HG03280 (cell line): ENCODE data around the gene PPM1N.

Experiments
- ATAC-seq: cut with Tn5 transposase; IDR thresholded peaks from one replicate; pipeline ENCODE4 v1.9.1; 2021; ENCODE audit warnings: mild to moderate bottlenecking, moderate library complexity; ENCODE audit not compliant: unreplicated experiment

Gene PPM1N

DNA sequence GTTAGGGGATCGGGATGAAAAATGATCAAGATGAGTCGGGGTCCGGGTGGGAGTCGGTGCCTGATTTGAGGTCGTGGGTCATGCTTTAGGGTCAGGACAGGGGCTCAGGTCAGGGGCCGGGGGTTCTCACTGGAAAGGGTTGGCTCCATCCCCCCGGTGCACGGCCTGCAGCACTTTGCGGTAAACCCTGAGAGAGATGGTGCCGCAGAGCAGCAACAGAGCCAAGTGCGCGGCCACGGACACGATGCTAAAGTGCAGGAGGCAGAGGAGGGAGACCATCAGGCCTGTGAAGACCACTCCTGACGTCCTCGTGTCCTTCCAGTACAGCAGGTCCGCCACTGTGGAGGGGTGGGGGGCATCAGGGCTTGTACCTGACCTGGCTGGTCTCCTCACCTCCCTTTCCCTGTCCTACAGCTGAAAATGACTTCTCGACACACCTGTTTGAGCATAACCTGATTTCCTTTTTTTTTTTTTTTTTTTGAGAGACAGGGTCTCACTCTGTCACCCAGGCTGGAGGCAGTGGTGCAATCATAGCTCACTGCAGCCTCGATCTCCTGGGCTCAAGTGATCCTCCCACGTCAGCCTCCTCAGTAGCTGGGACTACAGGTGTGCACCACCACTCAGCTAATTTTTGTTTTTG lies 8.9 kb upstream of the PPM1N start:
- ATAC-seq = no peak

DNA sequence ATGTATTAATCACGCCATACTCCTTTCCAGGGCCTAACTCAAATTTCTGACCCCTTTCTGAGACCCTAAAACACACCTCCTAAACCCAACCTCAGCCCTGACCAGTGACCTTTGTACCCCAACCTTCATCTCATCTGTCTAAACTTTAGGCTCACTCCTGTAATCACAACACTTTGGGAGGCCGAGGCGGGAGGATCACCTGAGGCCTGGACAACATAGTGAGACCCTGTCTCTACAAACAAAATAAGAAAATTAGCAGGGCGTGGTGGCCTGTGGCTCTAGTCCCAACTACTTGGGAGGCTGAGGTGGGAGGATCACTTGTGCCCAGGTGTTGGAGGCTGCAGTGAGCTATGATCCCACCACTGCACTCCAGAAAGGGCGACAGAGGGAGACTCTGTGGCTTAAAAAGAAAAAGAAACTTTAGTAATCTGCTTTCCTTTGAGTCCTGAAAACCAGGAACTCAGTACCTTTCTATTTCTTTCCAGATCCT lies 6.1 kb upstream of the PPM1N start:
- ATAC-seq = no peak

DNA sequence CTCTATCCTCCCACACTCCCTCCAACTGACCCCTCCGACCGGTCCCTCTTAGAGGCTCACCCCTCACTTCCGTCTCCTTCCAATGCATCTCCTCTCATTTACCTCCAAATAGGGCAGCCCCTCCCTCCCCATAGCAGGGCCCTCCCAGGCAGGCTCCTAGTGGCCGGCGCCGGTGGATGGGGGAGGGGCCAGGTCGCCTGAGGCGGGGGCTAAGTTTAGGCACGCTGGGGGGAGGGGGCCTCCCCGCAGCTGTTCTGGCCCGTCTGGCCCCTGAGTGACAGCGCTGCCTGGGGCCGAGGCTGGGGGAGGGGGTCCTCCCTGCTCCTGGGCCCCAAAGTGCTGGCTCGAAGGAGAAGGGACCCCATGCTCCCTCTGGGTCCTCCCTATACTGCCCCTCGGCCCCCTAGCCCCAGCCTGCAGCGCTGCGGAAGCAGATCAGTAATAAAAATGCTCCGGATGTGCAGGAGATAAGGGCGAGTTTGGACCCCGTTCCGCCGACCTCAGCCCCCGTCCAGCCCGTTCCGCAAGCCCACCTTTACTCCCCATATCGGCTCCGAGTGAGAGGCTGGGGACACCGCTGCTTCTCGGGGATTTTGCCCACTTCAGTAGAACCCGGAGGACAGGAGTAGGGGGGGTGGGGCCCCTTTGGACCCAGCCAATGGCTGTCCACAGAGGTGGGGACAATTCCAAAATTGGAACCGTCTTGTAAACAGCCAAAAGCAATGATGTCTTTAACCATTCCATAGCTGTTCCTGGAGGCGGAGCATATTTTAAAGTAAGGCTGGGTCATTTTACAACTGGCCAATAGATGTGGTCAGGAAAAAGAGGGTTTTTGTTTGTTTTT lies 5.4 kb upstream of the PPM1N start:
- no peak for ATAC-seq

DNA sequence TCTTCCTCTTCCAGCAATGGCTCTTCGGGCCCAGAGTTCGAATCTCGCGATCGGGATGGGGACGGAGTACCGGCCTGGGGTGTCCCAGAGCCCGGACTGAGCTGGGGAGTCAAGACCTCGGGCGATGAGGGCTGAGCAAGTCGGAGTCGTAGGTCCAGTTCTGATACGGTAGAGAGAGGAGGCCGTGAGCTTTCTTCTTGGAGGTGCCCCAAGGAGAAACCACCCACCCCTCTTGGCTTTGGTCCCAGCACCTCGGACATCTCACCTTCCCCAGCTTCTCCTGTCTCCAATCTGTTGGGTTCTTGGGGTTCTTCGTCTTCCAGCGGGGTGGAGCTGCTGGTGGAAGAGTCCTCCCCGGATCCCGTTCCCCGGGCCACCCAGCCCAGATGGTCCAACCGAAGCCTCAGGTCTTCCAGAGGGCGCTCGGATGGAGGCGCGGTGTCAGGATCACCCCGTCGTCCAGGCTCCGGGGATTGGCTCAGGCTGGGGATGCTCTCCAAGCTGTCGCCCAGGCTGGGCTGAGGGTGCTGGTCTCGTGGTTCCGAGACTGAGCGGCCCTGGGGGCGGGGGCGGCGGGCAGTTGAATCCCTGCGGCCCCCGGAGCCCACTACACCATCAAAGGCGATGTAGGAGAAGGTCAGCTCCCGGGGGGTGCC lies 3.9 kb upstream of the PPM1N start:
- ATAC-seq = no peak

DNA sequence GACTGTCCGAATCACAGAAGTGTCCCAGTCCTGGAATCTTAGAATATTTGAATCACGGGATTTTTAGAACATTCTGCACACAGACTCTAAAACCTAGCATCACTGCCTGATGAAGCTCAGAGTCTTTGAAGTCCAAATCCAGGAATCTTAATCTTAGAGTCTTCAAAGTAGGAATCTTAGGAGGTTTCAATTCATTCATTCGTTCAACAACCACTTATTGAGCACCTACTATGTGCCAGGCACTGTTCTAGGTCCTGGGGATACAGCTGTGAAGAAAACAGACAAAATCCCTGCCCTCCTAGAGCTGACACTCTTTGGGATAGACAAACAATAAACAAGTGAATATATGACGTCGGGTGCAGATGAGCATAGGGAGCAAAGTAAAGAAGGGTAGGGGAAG lies 3.1 kb upstream of the PPM1N start:
- ATAC-seq = no peak

DNA sequence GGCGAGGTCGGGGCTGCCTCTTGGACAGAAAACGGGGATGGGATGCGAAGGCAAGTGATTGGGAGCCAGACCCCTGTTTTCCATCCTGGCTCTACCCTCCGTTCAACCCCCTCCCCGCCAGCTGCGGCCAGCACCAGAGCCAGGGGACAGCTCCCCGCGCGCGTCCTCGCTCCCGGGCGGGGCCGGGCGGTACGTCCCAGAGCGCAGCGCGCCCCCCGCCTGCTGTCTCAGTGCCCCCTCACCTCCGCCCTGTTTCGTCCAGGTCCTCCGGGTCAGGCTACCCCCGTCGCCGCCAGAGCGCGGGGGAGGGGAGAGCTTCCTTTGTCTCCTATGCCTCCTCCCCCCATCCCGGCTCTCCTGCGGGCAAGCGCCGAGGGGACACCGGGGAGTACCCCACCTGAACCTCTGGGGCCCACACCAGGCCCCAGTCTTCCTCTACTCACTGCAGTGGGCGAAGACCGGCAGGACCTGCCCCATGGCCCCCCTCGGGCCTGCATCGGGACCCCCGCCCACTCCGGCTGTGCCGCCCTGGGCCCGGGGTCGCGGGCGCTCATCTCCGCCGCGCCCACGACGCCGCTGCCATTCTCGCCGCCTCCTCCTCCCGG lies 1.8 kb upstream of the PPM1N start:
- ATAC-seq = peak; percentile 7

DNA sequence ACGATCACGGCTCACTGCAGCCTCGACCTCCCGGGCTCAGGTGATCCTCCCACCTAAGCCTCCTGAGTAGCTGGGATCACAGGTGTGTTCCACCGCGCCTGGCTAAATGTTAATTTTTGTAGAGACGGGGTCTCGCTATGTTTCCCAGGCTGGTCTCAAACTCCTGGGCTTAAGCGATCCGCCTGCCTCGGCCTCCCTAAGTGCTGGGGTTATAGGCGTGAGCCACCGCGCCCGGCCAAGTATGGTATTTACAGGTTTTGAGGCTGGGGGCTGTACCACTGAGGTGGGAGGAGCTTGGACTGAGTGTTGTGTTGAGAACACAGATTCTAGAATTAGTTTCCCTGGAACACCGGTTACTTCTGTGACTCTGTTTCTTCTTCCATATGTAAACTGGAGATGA lies 452 bp upstream of the PPM1N start:
- no peak for ATAC-seq

DNA sequence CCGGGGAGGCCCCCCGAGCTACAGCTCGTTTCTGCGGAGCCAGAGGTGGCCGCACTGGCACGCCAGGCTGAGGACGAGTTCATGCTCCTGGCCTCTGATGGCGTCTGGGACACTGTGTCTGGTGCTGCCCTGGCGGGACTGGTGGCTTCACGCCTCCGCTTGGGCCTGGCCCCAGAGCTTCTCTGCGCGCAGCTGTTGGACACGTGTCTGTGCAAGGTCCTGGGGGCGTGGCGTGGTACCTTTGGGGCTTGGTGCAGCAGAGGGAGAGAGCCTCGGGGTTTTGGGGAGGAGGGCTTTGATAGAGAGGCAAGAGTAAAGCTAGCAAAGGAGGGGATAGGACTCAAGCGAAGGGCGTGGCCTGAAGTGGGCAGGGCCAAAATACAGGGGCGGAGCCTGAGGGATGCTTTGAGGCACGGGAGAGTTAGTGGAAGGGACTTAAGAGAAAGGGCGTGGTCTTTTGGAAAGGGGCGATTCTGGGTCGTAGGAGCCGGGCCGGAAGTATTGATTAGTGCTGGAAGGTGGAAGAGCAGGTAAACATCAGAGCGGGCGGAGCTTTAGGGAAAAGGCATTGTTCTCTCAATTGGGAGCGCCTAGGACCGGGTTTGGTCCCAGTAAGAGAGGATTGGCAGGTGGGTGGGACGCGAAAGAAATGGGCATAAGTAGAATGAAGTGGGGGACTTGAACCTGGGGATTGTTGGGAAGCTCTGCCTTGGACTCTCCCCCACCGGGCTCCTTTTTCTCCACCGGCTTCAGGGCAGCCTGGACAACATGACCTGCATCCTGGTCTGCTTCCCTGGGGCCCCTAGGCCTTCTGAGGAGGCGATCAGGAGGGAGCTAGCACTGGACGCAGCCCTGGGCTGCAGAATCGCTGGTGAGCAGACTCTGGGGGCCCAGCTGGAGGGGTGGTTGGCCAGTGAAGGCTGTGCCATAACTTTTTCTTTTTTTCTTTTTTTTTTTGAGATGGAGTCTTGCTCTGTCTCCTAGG lies 1.2 kb downstream of the PPM1N start:
- no peak for ATAC-seq

DNA sequence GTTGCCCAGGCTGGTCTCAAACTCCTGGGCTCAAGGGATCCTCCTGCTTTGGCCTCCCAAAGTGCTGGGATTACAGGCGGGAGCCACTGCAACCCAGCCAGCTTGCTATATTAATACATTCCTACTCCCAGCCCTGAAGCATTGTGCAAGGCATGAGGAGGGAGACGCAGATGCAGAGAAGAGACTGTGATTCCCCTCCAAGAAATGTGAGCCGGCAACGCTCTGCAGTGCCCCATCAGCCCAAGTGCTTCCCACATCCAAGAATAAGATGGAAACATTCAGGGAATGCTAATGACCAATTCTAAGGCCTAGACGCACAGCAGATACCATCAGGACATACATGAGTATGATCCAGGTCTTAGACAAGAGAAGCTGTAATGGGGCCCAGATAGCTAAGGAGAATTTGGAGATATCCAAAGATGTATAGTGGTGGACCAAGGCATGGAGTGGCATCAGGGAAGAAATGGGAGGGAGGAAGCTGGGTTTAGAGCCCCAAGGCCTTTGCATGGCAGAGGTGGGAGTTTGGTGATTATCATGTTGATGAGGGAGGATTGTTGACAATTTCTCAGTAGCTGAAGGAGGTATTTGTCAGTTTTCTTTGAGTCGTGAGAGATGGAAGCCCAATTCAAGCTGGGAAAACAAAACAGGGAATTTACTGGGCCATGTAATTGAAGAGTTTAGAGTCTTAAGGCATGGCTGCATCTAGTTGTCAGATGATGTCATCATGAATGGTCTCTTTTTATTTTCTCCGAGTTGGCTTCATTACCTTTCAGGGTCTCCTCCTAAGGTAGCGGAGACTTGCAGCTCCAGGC lies 2.9 kb downstream of the PPM1N start:
- ATAC-seq = no peak

DNA sequence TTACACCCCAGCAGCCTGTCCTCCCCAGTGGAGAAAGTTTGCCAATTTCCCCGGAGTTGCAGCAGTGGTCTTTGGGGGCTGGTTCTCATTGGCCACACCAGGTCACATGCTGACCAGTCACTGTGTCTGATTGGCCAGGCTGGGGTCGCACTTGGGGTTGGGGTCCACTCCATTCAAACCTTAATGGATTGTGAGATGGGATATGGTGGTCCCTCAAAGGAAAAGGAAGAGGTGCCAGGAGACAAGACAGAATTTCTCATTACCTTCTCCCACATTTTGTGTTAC lies 3.4 kb downstream of the PPM1N start:
- ATAC-seq = no peak

DNA sequence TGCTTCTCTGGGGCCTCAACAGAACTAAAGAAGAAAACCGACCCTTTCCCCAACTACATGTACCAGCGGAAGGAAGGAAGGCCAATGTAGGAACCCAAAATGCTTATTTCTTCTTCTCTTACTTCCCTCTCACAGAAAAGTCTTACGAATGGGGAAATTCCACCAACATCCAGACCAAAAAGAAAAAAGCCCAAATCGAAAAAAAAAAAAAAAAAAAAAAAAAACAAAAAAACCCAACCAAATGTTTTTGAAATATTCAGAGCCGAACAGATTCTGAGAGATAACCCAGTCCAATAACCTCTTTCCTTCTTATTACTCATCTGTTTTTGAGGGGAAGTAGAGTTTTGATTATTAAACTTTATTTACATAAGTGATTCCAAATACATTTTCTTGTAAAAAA lies 3.9 kb downstream of the PPM1N start:
- ATAC-seq = no peak

DNA sequence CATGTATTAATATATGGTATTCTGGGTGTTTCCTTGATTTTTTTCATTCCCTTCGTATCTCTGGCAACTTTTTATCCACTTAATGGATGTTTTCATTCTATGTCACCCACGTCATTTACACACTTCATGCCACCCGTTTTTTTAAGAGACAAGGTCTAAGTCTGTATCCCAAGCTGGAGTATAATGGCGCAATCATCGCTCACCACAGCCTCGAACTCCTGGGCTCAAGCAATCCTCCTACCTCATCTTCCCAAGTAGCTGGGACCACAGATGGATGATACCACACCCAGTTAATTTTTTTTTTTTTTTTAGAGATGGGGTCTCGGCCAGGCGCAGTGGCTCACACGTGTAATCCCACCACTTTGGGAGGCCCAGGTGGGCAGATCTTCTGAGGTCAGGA lies 5.7 kb downstream of the PPM1N start:
- no peak for ATAC-seq

DNA sequence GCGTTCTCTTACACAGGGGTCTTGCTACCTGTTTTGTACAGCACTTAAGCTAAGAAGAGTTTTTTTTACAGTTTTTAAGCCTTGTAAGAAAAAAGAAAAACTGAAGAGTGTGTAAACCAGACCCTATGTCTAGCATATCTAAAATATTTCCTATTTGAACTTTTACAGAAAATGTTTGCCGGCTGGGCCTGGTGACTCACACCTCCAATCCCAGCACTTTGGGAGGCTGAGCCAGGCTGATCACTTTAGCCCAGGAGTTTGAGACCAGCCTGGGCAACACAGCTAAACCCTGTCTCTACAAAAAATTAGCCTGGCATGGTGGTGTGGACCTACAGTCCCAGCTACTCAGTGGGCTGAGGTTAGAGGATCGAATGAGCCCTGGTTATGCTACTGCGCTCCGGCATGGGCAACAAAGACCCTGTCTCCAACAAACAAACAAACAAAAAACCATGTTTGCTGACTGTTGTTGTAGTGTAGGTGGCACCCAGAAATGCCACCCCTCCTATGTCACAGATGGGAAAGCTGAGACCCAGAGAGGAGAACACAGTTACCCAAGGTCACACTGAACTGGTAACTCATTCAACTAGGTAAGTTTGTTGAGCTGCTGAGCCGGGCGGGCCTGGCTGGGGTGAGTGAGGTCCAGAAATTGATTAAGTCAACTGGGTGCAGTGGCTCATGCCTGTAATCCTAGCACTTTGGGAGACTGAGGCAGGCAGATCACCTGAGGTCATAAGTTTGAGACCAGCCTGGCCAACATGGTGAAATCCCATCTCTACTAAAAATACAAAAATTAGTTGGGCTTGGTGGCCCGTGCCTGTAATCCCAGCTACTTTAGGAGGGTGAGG lies 7.1 kb downstream of the PPM1N start:
- no peak for ATAC-seq

DNA sequence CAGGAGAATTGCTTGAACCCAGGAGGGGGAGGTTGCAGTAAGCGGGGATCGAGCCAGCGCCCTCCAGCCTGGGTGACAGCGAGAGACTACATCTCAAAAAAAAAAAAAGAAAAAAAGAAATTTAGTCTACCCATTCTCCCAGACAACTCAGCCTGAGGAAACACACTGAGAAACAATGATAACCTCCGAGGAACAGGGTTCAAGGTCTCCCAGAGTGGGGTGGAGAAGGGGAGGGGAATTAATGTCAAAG lies 7.7 kb downstream of the PPM1N start:
- ATAC-seq = no peak

DNA sequence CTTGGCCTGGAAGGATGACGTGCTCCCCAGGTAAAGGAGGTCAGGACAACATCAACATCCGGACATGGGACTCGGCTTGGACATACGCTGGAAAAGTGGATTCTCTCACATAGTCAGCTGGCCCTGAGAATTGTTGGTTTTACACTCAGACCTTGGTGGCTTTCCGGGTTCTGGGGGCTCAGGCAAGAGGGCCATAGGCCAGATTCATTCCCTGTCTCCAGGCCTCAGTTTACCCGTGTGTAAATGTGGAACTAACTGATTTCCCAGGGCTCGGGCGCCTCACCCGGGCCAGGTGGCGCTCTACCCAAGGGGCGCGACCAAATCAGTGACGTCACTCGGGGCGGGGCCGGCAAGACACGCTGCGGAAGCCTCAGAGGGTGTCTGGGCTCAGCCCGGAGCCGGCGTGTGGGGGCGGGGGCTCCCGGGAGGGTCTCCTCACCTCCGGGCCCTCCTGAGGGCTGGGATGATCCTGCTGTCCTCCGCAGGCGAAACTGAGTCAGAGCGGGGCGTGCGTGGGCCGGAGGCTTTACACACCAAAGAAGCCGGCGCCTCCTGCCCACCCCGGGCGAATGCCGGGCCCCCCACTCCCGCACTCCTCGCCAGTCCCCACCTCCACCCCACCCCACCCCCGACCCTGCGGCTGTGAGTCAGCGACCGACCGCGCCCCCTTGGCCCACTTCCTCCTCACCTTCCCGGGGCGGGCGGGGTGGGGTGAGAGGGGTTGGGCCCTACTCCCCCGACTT lies 8.2 kb downstream of the PPM1N start:
- ATAC-seq = peak; percentile 59

DNA sequence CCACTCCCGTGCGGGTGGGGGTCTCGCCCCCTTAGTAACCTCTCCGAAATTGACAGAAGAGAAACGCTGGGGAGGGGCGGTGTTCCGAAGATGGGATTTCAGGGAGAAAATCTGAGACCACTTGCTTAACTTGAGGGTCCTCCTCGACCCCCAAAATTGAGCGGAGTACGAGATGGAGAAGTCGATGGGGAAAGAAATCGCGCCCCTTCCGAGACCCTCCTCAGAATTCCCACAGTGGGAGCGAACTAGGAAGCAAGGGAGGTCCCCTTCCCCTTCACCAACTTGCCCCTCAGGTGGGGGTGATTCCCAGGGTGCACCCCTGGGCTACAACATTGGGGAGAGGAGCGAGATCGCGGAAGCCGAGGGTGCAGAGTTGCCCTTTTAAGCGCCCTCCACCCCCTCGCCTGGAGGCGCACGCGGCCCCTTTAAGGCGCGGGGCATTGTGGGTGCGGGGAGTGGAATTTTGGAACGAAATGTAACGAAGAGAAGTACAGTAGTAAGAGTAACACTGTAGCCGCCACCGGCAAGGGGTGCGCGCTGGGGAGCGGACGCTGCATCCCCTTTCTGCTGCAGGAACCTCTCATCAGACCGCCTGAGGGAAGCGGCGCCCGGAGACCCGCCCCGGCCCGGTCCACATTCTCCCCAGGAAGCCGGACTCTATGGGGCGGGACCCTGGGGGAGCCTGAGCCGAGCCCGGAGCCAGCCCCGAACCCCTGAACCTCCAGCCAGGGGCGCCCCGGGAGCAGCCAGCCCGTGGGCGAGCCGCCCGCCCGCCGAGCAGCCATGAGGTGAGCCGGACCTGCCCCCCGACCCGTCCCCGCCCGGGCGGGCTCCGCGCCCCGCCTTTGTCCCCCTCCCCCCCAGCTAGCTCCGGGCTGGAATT lies 9.0 kb downstream of the PPM1N start, which contains the start of gene VASP:
Gene VASP, plus strand, starts transcription at position 491 of the 883 bp plus-strand sequence. Its CDS starts 293 bp downstream, at position 784.
- ATAC-seq = peak; percentile 49

DNA sequence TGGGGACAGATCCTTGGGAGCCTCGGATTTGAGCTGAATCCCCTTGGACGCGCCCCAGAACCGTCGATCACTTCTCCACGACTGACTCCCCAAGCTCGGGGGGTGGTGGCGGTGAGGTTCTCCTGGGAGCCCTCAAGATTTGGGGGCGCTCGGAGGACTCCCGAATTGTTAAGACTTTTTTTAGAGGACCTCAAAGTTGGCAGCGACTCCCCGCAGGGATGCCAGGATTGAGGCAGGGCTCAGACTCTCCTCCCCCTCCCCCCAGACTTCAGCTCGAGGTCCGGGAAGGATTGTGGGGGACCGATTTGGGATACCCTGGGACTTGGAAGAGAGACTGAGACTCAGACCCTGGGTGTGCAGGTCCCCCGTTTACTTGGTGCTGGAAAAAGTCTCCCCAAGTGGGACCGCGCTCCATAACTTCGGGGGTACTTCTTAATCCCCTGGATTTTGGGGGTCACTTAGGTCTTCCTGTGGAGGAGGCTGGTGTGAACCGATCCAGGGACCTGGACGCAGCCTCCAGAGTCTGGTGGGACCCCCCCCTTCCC lies 9.7 kb downstream of the PPM1N start:
- ATAC-seq = no peak
